Measurements from ENCODE around the gene CSMD2.
A peak's percentile ranks its signal among the peaks of the same experiment; 100 is the strongest.

Gene CSMD2

DNA sequence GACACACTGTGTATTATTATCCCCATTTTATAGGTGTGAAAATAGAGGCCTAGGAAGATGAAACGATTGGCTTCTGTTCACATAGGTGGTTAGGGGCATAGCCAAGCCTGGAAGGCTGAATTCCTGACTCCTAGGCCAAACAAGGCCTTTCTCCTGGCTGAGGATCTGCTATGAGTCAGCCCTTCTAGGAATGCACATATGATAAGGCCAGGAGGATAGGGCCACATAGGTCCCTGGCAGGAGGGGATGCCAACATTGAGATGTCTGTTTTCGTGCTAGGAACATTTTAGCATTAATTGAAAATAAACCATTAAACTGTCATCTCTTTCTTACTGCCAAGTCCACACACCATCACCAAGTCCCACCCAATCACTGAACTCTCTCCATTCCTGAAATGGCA lies 9.2 kb downstream of the CSMD2 start:
- DNase-seq, result no peak

DNA sequence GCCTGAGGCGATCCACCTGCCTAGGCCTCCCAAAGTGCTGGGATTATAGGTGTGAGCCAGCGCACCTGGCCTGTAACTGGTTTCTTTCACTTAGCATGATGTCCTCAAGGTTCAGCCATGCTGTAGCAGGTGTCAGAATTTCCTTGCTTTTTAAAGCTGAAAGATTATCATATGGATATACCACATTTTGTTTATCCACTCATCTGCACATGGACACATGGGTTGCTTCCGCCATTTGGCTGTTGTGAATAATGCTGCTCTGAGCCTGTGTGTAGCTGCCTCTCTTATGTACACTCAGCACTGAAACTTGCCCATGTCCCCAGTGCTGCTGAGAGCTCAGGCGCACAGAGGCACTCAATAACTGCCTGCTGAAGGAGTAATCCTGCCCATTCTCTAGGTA lies 11.8 kb downstream of the CSMD2 start:
- DNase-seq, result no peak

DNA sequence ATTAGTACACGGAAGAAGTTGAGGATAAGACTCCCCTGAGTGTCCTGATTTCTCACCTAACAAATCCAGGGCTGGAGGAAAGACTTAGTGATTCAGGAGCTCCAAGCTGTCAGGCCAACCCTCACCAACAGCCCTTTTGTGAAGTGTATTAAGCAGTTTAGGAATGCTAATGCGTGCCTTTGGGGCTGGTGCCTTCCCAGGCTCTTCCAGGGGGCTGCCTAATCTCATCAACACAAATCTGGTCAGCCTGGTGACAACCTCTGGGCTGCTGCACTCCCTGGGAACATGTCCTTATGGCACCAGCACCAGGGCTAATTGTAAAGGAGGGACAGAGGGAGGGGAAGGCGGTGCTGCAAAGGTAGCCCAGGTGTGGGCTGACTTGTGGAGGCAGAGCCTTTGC lies 15.5 kb downstream of the CSMD2 start:
- DNase-seq, result peak; percentile 66

DNA sequence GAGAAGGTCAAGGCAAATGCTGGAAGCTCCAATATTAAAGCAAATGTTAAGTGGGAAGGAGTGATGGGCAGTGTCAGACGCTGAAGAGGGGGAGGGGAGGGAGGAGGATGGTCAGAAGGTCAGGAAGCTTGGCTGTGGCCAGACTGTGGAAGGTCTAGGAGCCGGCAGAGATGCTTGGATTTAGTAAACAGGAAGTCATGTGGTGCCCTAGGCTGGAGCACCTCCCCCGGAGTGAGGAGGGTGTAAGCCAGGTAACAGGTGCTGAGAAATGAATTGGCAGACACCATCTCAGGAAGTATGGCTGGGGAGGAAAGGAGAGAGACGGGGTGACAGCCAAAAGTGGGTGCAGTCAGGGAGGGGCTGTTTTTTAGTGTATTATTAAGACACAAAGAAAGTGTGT lies 17.7 kb downstream of the CSMD2 start:
- no peak for DNase-seq

DNA sequence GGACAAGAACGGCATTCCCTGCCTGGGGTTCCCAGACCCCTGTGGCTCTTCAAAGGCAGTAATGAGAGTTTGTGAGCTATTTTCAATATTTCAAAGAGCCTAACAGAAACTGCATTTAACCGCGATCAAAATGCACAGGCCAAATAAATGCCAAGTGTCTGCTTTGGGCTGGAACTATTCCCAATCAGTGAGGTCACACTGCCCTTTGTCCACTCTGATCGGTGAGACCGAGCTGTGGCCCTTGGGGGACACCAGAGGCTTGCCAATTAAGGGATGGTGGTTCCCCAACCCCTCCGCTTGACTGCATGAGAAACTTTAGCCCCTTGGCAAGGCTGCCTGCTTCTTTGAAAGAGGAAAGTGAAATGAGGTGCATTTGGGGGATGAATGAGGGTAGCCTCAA lies 20.3 kb downstream of the CSMD2 start:
- DNase-seq, result no peak

DNA sequence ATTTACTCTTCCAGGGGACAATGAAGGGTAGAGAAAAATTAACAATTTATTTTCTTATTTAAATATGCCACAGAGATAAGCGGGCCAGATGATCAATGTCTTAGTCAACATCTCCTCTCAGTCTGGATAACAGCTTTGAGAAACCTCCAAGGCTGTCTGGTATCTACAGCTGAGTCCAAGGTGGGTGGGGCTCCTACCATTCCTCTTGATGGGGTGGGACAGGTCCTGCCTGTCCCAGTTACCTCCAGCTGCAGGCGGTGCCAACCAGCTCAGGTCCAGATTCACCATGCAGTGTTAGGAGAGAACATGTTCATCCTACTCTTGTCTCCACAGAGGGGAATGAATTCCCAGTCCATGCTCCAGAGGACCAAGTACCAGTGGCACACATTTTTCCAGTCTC lies 21.1 kb downstream of the CSMD2 start:
- DNase-seq, result no peak

DNA sequence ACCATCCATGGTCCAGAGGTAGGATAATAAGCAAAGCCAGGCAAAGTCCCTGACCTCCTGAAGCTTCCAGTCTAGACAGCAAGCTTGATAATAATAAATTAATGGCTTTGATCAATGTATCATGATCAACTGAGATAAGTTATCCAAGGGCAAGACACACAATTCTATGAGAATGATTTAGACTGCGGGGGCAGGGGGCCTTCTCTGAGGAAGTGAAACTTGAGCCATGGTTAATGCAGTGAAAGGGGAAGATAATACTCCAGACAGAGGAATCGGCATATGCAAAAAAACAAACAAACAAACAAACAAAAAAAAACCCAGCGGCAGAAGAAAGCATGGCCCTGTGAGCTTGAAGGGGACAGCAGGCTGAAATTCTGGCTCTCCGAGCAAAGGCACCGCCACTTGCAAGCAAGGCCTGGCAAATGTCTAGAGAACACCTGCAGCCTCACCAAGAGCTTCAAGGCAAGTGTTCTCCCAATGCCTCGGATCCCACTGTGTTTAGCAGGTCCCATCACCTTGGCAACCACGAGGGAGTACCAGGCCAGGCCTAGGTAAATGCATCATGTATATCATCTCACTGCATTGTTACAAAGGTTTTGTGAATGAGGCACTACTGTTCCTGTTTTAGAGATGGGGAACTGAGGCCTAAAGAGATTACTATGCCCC lies 24.9 kb downstream of the CSMD2 start:
- no peak for DNase-seq

DNA sequence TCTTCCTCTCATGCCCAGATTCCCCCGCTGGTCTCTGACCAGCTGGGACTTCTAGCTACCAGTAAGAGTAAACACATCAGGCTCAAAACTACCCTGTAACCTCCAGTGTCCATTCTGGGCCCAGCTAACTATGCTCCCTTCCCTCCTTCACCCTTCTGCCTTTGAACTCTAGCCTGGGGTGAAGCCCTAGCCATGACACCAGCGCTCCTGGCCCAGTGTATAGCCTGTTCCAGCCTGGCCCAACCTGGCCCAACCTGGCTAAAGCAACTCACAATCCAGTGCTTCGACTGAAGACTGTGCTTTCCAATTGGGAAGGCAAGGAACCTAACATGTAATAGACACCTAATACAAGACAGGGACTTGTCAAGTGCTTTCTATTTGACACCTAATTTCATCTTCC lies 27.6 kb downstream of the CSMD2 start:
- no peak for DNase-seq

DNA sequence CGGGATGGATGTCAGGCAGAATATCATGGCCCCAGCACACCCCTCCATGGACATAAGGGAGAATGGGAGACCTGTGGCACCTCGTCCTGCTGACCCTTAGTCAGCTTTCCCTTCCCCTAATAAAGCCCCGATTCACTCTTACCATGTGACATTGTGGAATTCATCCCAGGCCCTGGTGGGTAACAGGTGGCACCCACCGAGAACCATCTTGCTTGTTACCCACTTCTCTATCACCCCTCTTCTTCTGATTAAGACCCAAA lies 32.9 kb downstream of the CSMD2 start:
- DNase-seq, result no peak

DNA sequence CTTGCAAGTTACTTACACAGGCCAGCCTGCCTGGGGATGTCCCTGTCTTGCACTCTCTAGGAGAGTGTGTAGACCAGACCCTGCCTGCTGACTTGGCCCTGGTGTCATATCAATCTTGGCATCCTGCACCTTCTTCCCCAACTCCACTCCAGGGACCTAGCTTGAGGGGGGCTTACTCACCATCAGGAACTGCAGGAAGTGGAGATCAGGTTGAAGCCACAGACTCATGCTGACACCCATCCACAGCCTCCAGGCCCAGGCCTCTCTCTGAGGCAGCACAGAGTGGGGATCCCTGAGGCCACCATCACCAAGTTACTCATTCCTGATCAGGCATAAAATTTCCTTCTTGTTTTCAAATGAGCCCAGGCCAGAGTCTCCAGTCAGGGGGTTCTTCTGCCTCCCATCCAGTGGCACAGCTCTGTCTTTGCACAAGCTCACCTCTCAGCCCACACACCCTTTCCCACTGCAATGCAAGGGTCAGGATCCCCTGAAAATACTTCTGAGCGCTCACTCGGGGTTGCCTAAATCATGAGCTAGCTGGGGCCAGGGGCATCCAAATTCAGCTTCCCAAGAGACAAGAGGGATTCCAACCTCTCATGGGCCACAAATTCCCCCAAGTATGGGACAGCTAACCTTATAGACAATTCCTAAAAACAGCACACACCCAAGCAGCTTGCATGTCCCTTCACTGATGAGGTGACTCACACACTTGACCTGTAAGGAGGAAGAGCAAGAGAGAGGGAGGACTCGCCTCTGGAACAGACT lies 33.5 kb downstream of the CSMD2 start:
- DNase-seq, result no peak

DNA sequence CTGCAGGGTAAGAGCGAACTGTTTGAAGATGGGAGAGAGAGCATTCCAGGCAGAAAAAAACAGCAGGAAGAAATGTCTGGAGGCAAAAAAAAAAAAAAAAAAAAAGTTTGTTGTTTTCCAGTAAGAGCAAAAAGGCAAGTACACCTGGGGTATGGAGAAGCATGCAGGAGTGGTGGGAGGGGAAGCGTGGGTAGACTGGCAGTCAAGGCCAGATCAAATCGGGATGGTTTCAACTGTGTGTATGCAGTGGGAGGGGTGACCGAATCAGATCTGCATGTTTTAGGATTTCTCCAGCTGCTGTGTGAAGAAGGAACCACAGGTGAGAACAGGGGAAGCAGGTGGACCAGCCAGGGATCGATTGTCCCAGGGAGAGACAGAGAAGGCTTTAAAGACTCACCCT lies 34.7 kb downstream of the CSMD2 start:
- DNase-seq, result no peak

DNA sequence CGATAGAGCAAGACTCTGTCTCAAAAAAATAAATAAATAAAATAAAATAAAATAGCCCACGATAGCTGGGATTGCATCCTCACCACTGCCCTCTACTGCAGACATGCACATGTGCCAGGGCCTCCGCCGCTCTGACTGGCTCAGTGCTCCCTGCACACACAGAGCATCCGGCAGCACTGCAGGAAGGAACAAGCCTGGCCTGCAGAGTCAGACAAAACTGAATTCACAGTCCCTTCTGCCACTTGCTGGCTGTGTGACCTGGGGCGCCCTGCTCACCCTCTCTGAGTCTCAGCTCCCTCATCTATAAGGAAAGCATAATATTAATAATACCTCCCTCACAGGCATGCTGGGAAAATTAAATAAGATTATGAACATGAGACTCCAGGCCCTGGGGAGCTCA lies 35.4 kb downstream of the CSMD2 start:
- DNase-seq, result no peak

DNA sequence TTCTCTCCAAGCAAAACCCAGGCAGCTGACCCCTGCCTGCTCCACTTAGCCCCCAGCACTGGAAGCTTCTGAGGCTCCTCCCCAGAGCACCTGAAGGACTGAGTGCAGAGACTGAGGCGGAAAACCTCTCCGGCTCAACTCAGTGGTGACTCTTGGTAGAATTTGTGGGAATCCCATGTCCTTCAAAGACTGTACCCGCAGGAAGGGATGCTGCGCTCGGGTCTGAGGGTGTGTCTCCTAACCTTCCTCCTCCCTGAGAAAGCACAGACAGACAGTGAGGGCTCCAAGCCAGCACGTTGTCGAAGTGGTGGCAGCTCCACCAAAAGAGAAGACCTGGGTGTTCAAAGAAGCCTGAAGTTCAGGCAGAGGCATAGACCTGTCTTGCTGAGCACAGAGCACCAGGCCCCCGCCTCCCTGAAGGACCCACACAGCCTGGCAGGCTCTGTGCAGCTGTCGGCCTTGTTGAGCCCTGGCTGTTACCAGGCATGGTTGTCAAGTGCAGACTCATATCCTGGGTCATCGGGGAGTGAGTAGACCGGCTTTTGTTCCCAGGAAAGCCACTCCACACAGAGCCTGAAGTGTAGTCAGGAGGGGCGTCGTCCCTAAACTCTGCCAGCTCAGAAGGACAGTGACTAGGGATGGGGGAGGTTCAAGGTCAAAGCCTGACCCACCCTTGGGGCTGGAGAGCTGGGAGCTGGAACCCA lies 36.7 kb downstream of the CSMD2 start:
- DNase-seq, result peak; percentile 21

DNA sequence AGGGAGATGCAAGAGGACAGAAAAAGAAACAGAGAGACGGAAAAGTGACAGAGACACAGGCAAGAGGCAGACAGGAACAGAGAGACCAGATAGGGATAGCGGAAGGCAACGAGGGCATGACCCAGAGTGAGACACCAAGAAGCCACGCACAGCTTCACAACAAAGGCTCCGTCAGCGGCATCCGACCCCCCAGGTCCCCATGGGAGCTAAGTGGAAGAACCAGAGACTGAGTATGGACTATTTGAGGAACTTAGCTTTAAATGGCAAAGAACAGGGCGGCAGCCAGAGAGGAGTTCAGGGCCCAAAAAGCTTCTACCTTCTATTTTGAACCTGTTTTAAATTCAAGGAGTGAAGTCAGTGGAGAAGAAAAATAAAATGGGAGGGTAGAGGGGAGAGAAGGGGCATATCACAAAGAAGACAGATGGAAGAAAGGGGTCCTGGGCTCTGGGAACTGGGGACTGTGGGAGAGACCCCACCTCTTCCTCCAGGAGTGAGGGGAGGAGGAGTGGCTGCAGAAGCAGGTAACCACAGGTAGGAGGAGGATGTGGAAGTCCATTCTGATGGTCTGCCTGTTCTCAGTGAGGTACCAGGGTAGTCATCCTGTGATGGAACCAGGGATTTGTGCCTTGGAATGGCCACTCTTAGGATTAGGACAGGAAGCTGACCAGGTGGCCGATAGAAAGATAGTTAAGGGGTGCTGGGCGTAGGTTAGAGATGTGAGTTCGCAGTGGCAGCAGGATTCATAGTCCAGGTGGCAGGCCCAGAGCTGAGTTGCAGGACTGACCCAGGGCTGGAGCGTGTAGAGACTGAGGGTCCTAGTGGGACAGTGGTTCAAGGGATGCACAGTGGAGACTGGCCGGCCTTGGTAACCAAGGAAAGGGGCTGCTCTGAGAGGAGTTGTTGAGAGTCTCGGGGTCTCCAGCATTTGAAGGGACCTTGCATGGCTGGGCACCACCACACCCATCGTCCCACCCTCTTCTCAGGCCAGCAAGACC lies 37.7 kb downstream of the CSMD2 start:
- peak; percentile 38 for DNase-seq

DNA sequence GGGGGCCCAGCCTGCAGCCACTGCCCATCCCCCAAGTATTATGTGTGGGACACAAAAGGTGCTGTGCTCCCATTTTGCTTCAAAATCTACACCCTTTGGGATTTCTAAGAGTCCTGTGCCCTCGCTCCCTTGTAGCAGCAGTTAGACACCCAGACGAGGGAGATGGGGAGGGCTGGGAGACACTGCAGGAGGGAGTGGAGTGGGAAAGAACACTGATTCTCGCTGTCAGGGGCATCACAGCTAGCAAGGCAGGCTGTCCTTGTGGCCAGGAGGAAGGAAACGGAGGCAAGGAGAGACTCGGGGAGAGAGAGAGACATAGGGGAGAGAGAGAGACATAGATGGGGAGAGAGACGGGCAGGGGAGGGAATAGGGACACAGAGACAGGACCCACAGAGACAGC lies 38.5 kb downstream of the CSMD2 start:
- DNase-seq, result no peak

DNA sequence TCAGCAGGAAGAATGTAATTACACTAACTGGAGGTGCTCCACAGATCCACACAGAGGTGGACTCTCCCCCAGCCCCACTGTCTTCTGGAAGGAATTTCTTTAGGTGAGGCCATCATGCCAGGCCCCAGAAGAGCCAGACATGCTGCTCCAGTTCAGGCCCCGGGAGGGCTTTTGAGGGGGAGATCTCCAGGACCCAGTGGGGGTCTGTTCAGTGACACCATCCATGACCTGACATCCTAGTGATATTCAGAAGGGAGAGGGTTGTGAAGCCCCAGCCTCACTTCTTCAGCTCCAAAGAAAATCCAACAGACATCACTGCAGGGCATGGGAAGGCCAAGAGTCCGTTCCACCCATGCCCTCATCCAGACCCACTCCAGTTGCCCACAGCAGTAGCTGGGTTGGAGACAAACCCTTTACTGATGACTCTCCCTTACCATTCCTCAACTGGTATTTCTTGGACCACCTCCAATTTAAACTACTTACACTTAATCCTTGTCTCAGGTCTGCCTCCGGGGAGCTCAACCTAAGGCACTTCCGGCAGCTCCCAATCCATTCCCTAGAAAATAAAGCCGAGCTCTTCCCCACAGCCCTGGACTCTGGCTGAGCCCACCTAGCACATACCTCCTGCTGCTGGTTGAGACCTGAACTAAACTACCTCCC lies 39.2 kb downstream of the CSMD2 start:
- no peak for DNase-seq

DNA sequence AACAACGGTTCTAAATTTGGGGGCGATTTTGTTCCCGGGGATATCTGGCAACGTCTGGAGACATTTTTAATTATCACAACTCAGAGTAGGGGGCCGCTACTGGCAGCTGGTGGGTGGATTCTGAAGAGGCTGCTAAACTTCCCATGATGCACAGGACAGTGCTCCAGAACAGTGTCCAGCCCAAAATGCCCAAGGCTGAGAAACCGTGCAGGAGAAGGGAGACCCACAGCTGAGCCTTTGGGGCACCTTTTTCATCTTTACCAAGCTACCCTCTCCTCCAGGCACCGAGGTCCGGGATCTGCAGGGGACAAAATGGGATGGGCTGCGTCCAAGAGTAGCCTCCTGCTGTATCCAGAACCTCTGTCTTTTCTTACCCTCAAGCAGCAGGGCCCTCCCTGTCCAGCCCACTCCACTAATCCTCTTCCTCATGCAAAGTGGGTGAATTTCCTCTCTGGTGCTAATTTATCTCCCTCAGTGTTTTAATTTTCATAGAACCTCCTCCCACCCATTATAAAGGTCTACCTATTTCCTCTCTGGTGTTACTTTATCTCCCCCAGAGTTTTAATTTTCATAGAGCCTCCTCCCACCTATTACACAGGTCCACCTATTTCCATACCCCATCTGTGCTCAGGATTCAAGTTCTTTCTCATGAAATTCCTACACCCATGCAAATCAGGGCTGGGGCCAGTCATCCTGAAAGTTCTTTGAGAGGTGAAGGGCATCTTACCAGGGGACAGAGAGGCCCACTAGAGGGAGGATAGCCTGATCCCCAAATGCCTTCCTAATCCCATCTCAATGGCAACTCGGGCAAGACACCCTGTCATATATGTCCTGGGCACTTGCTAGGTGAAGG lies 42.7 kb downstream of the CSMD2 start:
- no peak for DNase-seq

DNA sequence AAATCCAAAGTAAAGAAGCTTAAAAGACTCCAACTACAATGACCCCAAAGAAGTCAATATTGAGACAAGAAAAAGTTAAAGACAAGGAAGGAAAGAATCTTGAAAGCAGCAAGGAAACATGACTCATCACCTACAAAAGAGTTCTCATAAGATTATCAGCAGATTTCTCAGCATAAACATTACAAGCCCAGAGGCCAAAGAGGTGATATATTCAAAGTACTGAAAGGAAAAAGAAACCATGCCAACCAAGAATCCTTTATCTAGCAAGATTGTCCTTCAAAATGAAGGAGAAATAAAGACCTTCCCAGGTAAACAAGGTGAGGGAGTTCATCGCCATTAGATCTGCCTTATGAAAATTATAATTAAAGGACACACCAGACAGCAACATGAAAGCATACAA lies 49.8 kb downstream of the CSMD2 start:
- DNase-seq, result no peak

DNA sequence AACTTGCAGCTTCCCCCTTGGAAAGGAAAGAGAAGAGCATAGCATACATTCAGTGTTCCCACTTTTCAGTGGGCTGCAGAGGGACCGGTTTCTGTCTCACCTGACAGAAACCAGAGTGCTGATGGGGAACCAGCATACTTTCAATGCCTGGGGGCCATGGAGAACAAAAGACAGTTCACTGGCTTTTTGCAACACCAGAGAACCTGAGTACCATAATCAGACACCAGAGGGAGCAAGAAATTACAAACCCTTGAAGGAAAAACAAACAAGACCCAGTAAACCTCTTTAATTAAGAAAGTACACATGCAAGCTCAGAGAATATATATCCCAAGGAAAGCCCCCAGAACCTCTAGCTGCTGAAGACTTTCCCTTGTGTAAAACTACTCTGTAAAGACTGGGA lies 51.1 kb downstream of the CSMD2 start:
- DNase-seq, result peak; percentile 86

DNA sequence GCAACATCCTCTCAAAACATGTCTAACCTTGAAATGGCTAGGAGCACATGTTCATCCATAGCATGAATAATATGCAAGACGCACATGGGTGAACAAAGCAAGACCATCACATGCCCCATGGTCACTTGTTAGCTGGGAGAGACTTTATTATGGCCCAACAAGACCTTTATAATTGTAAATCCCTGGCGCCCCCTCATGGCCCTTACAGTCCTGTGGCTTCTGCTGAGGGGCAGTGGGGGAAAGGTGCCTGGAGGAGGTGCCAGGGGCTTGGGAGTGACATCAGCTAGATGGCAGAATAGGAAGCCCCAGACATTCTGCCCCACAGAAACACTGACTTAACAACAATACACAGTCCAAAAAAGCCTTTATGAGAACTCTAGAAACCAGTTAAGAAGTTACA lies 51.7 kb downstream of the CSMD2 start:
- DNase-seq, result peak; percentile 65

DNA sequence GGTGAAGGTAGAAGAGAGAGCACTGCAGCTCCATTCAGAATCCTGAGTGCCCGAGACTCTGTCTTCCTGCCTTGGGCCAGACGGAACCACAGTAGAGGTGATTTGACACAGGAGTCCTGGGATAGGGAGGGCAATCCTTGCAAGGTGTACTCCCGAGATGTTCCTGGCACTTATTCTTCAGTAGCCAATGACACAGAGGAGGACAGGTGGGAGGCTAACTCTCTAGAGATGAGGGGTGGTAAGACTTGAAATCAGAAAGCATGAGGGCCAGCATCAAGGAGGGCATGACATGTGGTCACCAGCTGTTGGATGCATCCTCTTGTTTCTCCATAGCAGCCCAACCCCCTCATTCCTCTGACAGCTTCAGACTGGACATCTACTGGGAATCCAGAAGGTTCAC lies 56.3 kb downstream of the CSMD2 start:
- DNase-seq, result no peak

DNA sequence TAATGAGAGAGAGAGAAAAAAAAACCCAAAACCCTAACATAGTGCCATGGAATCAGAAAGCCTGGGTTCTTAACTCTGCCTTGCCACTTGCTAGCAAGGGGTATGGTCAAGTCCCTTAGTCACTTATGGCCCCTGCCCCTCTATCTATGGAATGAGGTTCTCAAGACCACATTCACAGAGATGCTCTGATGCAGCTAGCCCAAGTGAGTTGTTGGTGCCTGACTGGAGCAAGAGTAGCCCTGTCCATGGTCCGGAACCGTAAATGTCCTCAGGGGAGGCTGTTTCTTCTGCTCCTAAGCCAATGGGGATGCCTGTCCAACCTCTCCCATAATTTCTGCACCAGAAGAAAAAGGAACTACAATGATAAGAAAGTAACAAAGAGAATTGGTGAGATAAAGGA lies 56.8 kb downstream of the CSMD2 start:
- DNase-seq, result no peak
